ENCODE results near the gene ATG101.
A peak's percentile ranks its signal among the peaks of the same experiment; 100 is the strongest.

Gene ATG101

DNA sequence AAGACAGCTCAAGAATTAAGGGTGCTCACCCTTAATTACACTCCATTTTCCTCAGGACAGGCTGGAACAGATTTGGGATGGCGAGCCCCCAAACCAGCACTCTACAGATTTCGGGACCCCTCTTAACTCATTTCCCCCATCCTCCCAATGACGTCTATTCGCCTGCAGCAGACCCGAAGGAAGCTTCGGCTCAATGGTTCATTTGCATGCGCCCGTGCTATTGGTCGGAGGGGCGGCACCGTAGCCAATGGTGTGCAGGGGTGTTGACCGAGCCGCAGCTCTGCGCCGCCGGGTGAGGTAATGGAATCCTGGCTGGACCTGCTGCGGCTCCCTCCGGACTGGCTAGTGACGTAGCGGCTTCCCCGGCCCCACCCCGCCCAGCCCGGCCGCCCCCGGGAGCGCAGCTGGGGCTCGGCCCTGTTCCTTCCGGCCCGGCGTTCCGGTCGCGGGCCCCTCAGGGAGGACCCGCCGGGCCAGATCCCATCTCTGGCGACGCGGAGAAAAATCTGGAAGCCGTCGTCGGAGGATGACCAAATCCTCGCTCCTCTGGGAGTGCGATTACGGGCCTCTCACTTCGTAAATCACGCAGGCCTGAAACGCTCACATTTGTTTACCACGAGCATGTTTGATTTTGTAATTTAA is 36.9 kb upstream of the ATG101 start:
- H3K4me1 ChIP-seq (ENCODE audit: control insufficient read depth, insufficient read depth, low read length): peaks cover 33% of the 10 kb centered on the region
- H3K9ac ChIP-seq (ENCODE audit: low read length): peak overlapping the region; percentile 47
- H3K36me3 ChIP-seq (ENCODE audit: control insufficient read depth, insufficient read depth, low read length): no peaks in the 10 kb centered on the region
- H3K27ac ChIP-seq (ENCODE audit: low read depth, low read length): peak overlapping the region; percentile 46; the same call in 1 of the 2 replicates
- H3K9me3 ChIP-seq (ENCODE audit: control insufficient read depth, insufficient read depth, low read depth, low read length): no peaks in the 10 kb centered on the region
- H3K27me3 ChIP-seq (ENCODE audit: control insufficient read depth, insufficient read depth, low read length): peaks cover 33% of the 10 kb centered on the region
- peak overlapping the region; percentile 53 for H3K4me3 ChIP-seq (ENCODE audit: low read depth, low read length)

DNA sequence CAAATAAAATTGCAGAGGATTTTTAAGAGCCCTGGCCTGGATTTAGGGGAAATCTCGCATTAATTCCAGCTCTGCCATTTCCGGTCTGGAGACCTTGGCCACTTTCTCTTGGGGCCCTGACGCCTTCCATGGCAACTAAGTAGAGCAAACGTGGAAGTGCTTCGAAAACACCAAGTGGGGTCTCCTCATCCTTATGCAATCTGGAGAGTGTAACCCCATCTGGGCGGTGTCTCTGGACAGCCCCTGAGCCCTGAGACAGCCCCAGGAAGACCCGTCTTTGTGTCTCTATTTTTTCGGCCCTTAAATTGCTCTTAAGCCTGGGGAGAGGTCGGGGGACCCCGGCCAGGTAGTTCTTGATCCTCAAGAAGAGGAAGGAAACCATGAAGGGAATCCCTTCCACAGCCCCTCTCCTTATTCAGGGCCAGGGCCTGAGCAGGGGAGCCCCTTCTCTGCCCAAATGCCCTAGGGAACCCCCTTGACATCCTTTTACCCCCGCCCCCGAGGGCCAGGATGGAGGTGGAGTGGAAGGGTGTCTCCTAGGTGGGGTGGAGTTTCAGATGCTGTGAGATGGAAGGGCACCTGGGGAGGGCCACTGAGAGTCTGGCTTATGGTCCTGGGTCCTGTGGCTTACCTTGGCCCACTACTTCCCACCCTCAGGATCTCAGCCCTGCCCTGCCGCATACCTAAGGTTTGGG is 36.2 kb upstream of the ATG101 start:
- H3K9ac ChIP-seq (ENCODE audit: low read length): peak overlapping the region; percentile 47
- peaks cover 33% of the 10 kb centered on the region for H3K27me3 ChIP-seq (ENCODE audit: control insufficient read depth, insufficient read depth, low read length)
- no peaks in the 10 kb centered on the region for H3K36me3 ChIP-seq (ENCODE audit: control insufficient read depth, insufficient read depth, low read length)
- H3K4me3 ChIP-seq (ENCODE audit: low read depth, low read length): peak overlapping the region; percentile 53
- peak overlapping the region; percentile 46; the same call in 1 of the 2 replicates for H3K27ac ChIP-seq (ENCODE audit: low read depth, low read length)
- no peaks in the 10 kb centered on the region for H3K9me3 ChIP-seq (ENCODE audit: control insufficient read depth, insufficient read depth, low read depth, low read length)
- H3K4me1 ChIP-seq (ENCODE audit: control insufficient read depth, insufficient read depth, low read length): peaks cover 33% of the 10 kb centered on the region

DNA sequence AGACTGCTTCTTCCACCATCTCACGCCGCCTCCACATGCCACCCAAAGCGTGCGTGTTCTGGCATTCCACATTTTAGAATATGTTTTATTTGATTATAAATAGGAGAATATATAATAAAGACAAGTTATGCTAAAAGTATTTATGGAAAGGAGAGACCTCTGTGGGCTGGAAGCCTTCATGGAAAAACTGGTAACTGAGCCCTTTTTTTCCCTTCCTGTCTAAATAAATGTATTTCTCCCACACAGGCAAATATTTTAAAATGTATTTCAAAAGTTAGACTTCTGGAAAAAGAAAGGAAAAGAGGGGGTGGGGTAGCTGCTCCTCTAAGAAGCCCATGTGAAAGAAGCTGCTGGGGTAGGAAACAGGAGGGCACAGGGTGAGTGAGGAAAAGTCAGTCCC is 34.6 kb upstream of the ATG101 start:
- peaks cover 33% of the 10 kb centered on the region for H3K27me3 ChIP-seq (ENCODE audit: control insufficient read depth, insufficient read depth, low read length)
- H3K4me1 ChIP-seq (ENCODE audit: control insufficient read depth, insufficient read depth, low read length): peaks cover 22% of the 10 kb centered on the region
- H3K4me3 ChIP-seq (ENCODE audit: low read depth, low read length): no peak overlapping the region
- no peaks in the 10 kb centered on the region for H3K9me3 ChIP-seq (ENCODE audit: control insufficient read depth, insufficient read depth, low read depth, low read length)
- no peak overlapping the region for H3K9ac ChIP-seq (ENCODE audit: low read length)
- H3K36me3 ChIP-seq (ENCODE audit: control insufficient read depth, insufficient read depth, low read length): no peaks in the 10 kb centered on the region
- H3K27ac ChIP-seq (ENCODE audit: low read depth, low read length): no peak overlapping the region

DNA sequence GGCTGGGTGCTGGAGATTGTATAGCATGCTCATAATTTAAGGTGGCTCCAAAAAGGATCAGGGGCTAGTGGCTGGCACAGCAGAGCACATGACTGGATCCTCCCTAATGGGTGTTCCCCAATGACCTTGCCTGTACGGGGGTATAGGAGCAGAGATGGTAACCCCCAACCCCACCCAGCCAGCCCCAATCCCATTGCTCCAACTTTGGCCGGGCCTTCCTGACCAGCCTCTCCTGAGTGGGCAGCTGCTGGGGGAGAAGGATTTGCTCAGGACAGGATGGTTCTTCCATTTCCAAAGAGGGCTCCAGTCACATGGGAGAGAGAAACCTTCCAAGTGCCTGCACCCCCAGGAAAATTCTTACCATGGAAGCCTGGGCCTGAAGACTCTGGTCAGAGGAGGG is 33.9 kb upstream of the ATG101 start:
- Histone ChIP-seq H3K36me3 (ENCODE audit: control insufficient read depth, insufficient read depth, low read length) (no peaks in the 10 kb centered on the region), H3K9ac (ENCODE audit: low read length) (peak overlapping the region; percentile 74), H3K4me1 (ENCODE audit: control insufficient read depth, insufficient read depth, low read length) (peaks cover 22% of the 10 kb centered on the region), H3K27me3 (ENCODE audit: control insufficient read depth, insufficient read depth, low read length) (peaks cover 33% of the 10 kb centered on the region), H3K4me3 (ENCODE audit: low read depth, low read length) (peak overlapping the region; percentile 61), H3K27ac (ENCODE audit: low read depth, low read length) (no peak overlapping the region), H3K9me3 (ENCODE audit: control insufficient read depth, insufficient read depth, low read depth, low read length) (no peaks in the 10 kb centered on the region)

DNA sequence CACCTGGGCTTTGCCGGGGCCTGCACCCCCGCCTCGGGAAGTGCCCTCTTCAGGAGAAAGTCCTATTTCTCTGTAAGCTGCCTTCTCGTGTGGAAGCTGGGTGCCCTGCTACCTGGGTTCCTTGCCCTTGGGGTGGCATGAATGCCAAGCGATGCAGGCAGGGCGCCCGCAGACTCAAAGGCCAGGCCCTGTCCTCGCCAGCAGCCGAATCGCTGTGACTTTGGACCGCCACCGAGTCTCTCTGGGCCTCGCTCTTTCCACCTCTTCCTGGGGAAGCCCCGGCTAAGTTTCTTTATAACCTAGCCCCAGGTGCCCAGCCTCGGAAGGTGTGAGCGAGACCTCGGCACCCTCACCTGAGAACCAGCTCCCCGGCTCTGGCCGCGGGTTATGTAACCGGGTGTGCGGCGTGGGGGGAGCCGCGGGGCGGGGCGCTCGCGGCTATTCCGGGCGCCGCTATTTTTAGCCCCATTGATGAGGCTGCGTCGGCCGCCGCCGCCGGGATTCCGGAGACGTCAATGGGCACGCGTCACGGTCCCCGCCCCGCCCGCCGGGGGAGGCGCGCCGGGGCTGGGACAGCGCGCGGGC is 33.1 kb upstream of the ATG101 start:
- H3K4me3 ChIP-seq (ENCODE audit: low read depth, low read length): peak overlapping the region; percentile 61
- H3K27ac ChIP-seq (ENCODE audit: low read depth, low read length): peak overlapping the region; percentile 49; the same call in 1 of the 2 replicates
- peak overlapping the region; percentile 74 for H3K9ac ChIP-seq (ENCODE audit: low read length)
- H3K27me3 ChIP-seq (ENCODE audit: control insufficient read depth, insufficient read depth, low read length): peaks cover 33% of the 10 kb centered on the region
- no peaks in the 10 kb centered on the region for H3K36me3 ChIP-seq (ENCODE audit: control insufficient read depth, insufficient read depth, low read length)
- peaks cover 22% of the 10 kb centered on the region for H3K4me1 ChIP-seq (ENCODE audit: control insufficient read depth, insufficient read depth, low read length)
- H3K9me3 ChIP-seq (ENCODE audit: control insufficient read depth, insufficient read depth, low read depth, low read length): no peaks in the 10 kb centered on the region

DNA sequence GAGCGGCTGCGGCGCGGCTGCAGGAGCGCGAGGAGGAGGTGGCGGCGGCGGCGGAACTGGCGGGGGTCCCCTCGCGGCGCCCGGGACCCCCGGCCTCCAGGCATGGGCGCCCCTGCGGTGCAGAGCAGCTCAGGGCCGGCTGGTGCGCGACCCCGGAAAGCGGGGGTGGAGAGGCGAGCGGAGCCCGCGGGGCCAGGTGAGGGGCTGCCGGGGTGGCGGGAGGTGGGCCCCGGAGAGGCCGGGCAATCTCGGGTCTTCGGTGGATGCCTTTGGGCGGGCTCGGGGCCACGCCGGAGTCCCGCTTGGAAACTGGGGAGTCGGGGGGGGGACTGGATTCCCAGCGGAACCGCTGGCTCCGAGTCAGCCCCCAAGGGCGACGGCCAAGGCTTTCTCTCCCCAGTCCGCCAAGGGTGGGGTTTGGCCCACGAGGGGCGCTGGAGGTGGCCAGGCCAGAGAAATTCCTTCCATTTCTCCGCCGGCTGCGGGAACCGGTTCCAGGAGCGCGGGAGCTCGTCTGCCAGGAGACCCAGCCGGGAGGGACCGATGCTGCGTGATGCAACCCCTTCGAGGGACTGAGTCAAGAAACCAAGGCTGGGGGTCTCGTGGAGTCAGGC is 32.4 kb upstream of the ATG101 start:
- Histone ChIP-seq H3K27me3 (ENCODE audit: control insufficient read depth, insufficient read depth, low read length) (peaks cover 33% of the 10 kb centered on the region), H3K9me3 (ENCODE audit: control insufficient read depth, insufficient read depth, low read depth, low read length) (no peaks in the 10 kb centered on the region), H3K4me3 (ENCODE audit: low read depth, low read length) (peak overlapping the region; percentile 76), H3K4me1 (ENCODE audit: control insufficient read depth, insufficient read depth, low read length) (peaks cover 17% of the 10 kb centered on the region), H3K27ac (ENCODE audit: low read depth, low read length) (peak overlapping the region; percentile 75; the same call in 1 of the 2 replicates), H3K36me3 (ENCODE audit: control insufficient read depth, insufficient read depth, low read length) (no peaks in the 10 kb centered on the region; the same call in 1 of the 2 replicates), H3K9ac (ENCODE audit: low read length) (peak overlapping the region; percentile 87)

DNA sequence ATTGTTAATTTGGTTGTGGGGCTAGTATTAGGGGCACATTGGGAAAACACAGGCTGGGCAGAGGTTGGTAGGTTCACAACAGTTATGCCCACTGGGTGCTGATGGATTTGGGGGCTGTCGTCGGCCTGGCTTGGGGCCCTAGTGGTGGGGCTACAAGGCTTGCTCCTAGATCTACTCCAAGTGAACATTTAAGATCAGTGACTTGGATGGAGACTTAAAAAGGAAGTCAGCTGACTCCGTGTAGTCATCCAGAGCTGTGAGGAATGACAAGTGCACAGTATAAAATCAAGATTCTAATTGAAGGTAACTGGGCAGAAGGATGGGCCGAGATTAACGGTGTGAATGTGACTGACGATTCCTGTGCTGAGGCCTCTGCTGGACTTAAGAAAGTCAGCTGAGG is 31.3 kb upstream of the ATG101 start:
- peaks cover 33% of the 10 kb centered on the region for H3K27me3 ChIP-seq (ENCODE audit: control insufficient read depth, insufficient read depth, low read length)
- H3K36me3 ChIP-seq (ENCODE audit: control insufficient read depth, insufficient read depth, low read length): peaks cover 8% of the 10 kb centered on the region
- H3K4me3 ChIP-seq (ENCODE audit: low read depth, low read length): peak overlapping the region; percentile 15; the same call in 1 of the 2 replicates
- H3K4me1 ChIP-seq (ENCODE audit: control insufficient read depth, insufficient read depth, low read length): peaks cover 10% of the 10 kb centered on the region
- H3K9me3 ChIP-seq (ENCODE audit: control insufficient read depth, insufficient read depth, low read depth, low read length): no peaks in the 10 kb centered on the region
- H3K9ac ChIP-seq (ENCODE audit: low read length): no peak overlapping the region
- no peak overlapping the region for H3K27ac ChIP-seq (ENCODE audit: low read depth, low read length)

DNA sequence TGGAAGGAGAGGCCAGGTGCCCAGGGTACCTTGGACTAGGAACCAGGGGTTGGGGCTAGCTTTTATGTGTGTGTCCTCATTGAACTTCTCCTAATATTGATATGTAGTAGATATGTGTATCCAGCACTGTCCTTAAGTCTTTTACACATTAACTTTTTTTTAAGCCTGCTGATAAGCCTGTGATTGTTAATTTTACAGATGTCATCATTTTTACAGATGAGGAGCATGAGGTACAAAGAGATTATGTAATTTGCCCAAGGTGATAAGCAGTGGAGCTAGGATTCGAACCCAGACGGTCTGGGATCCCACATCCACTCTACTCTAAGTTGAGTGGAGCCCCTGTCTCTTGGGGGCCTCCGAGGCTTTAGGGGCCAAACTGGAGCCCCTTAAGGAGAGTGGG is 28.7 kb upstream of the ATG101 start:
- peaks cover 16% of the 10 kb centered on the region for H3K36me3 ChIP-seq (ENCODE audit: control insufficient read depth, insufficient read depth, low read length)
- no peak overlapping the region for H3K4me3 ChIP-seq (ENCODE audit: low read depth, low read length)
- H3K9ac ChIP-seq (ENCODE audit: low read length): no peak overlapping the region
- H3K9me3 ChIP-seq (ENCODE audit: control insufficient read depth, insufficient read depth, low read depth, low read length): no peaks in the 10 kb centered on the region
- H3K4me1 ChIP-seq (ENCODE audit: control insufficient read depth, insufficient read depth, low read length): peaks cover 8% of the 10 kb centered on the region
- no peak overlapping the region for H3K27ac ChIP-seq (ENCODE audit: low read depth, low read length)
- peaks cover 10% of the 10 kb centered on the region for H3K27me3 ChIP-seq (ENCODE audit: control insufficient read depth, insufficient read depth, low read length)

DNA sequence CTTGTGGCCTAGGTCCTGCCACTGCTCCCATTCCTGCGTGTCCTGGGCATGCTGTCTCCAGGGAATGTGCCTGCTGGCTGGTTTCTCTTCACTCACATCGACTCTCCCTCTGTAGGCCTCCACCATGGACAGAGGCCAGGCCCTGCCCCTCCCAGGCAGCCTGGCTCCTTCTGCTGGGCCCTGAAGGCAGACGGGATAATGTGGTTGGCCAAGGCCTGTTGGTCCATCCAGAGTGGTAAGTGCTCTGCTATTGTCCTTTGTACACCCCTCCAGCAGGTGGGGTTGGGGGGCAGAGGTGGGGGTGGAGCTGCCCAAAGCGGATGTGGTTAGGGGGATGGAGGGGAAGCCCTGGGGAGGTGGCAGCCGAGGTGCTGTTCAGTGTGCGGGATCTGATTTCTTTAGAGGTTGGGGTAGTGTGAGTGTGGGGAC is 28.1 kb upstream of the ATG101 start:
- Histone ChIP-seq H3K4me1 (ENCODE audit: control insufficient read depth, insufficient read depth, low read length) (peaks cover under 1% of the 10 kb centered on the region), H3K27me3 (ENCODE audit: control insufficient read depth, insufficient read depth, low read length) (peaks cover 4% of the 10 kb centered on the region; the same call in 1 of the 2 replicates), H3K9me3 (ENCODE audit: control insufficient read depth, insufficient read depth, low read depth, low read length) (no peaks in the 10 kb centered on the region), H3K4me3 (ENCODE audit: low read depth, low read length) (no peak overlapping the region), H3K36me3 (ENCODE audit: control insufficient read depth, insufficient read depth, low read length) (peaks cover 16% of the 10 kb centered on the region), H3K9ac (ENCODE audit: low read length) (no peak overlapping the region), H3K27ac (ENCODE audit: low read depth, low read length) (no peak overlapping the region)

DNA sequence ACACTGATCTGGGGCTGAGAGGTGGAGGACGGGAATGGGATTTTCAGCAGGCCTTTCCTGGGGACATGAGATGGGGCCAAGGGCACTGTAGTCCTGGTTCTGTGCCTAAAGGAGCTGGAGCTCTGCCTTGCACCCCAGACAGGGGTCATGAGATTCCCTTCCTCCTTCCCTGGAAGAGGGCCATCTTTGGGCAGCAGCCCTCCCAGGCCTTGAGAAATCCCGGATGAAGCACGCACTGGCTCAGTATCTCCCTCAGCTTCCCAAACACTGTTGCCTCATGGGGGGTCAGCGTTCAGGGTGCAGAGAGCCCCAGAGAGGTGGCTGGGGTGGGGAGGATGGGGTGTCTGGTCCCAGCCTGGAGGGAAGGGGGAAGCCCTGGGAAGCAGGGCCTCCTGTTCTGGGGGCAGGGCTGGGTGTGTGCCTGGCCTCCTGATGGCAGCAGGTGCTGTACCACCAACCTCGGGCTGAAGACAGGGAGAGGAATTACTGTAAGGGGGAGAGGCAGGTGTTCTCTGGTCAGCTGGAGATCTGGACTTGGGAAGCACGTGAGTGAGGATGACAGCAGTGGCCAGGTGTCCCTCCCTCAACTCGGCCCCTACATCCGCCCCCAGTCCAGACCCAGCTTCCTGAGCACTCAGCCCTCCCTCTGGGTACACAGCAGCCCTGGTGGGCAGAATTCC is 26.9 kb upstream of the ATG101 start:
- no peak overlapping the region for H3K27ac ChIP-seq (ENCODE audit: low read depth, low read length)
- H3K4me3 ChIP-seq (ENCODE audit: low read depth, low read length): no peak overlapping the region
- no peaks in the 10 kb centered on the region for H3K27me3 ChIP-seq (ENCODE audit: control insufficient read depth, insufficient read depth, low read length)
- no peaks in the 10 kb centered on the region; the same call in 1 of the 2 replicates for H3K4me1 ChIP-seq (ENCODE audit: control insufficient read depth, insufficient read depth, low read length)
- no peaks in the 10 kb centered on the region for H3K9me3 ChIP-seq (ENCODE audit: control insufficient read depth, insufficient read depth, low read depth, low read length)
- H3K36me3 ChIP-seq (ENCODE audit: control insufficient read depth, insufficient read depth, low read length): peaks cover 16% of the 10 kb centered on the region
- H3K9ac ChIP-seq (ENCODE audit: low read length): no peak overlapping the region

Data from HUES6 (cell line).